ENCODE results near the gene PFN3. TPM values are rescaled to one million over a fixed set of nuclear protein-coding genes. Genes with fewer than 3 reads are reported as not detected.
A peak's percentile ranks its signal among the peaks of the same experiment; 100 is the strongest.

PFN3 gene
- polyA plus RNA-seq, 1 experiment = not detected

GRCh38 chr5:177402271-177403043, 2.0 kb upstream of the PFN3 start:
- ChIA-PET CTCF (interaction anchor here (0.9 to 5.6 kb wide), 19 partner anchors 11 to 288 kb away, joined by 3 to 120 read pairs (median 19); partner anchors contain the start of gene GRK6), POLR2A (interaction anchor here (0.6 to 3.7 kb wide), 6 partner anchors 12 to 283 kb away, joined by 3 to 26 read pairs (median 10); partner anchors contain the start of gene GRK6)
- Histone ChIP-seq H3K9me3 (ENCODE audit: control insufficient read depth, insufficient read depth, low read length) (peaks cover 10% of the 10 kb centered on the region; the same call in 1 of the 2 replicates), H3K4me3 (ENCODE audit: low read depth, low read length) (peak overlapping the region; percentile 69), H3K27me3 (ENCODE audit: control insufficient read depth, insufficient read depth, low read length) (peaks cover 55% of the 10 kb centered on the region), H3K27ac (ENCODE audit: low read depth, low read length) (no peak overlapping the region)
- DNase-seq (ENCODE audit: low read depth, low spot score) = no peak
- peak; percentile 59 for TF ChIP-seq CTCF (IDR thresholded peaks at IDR 0.05; ENCODE audit: low read depth, low read length)

DNA sequence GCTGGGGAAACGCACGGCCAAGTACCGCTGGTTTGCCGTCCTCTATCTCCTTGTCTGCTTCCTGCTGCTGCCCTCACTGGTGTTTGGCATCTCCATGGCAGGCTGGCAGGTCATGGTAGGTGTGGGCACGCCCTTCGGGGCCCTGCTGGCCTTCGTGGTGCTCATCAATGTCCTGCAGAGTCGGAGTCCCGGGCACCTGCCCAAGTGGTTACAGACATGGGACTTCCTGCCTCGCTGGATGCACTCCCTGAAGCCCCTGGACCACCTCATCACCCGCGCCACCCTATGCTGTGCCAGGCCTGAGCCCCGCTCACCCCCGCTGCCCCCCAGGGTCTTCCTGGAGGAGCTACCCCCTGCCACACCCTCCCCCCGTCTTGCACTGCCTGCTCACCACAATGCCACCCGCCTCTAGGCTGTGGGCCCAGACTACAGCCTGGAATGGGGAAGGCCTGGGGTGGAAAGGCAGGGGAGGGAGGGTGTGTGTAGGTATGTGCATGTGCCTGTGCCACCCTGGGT, 2.5 kb downstream of the PFN3 start:
- Histone ChIP-seq H3K27me3 (ENCODE audit: control insufficient read depth, insufficient read depth, low read length) (peaks cover 70% of the 10 kb centered on the region), H3K27ac (ENCODE audit: low read depth, low read length) (no peak overlapping the region), H3K9me3 (ENCODE audit: control insufficient read depth, insufficient read depth, low read length) (peaks cover 10% of the 10 kb centered on the region; the same call in 1 of the 2 replicates), H3K4me3 (ENCODE audit: low read depth, low read length) (no peak overlapping the region)
- no peak for DNase-seq (ENCODE audit: low read depth, low spot score)
- POLR2A ChIA-PET = no interaction called here
- TF ChIP-seq CTCF (IDR thresholded peaks at IDR 0.05; ENCODE audit: low read depth, low read length) = no peak
- CTCF ChIA-PET = no interaction called here

GRCh38 chr5:177396807-177397206, 3.7 kb downstream of the PFN3 start:
- no peak for TF ChIP-seq CTCF (IDR thresholded peaks at IDR 0.05; ENCODE audit: low read depth, low read length)
- peaks cover 7% of the 10 kb centered on the region; the same call in 1 of the 2 replicates for H3K9me3 ChIP-seq (ENCODE audit: control insufficient read depth, insufficient read depth, low read length)
- H3K27me3 ChIP-seq (ENCODE audit: control insufficient read depth, insufficient read depth, low read length) = peaks cover 60% of the 10 kb centered on the region
- H3K4me3 ChIP-seq (ENCODE audit: low read depth, low read length) = no peak overlapping the region
- POLR2A ChIA-PET = no interaction called here
- CTCF ChIA-PET = no interaction called here
- DNase-seq (ENCODE audit: low read depth, low spot score) = no peak
- no peak overlapping the region for H3K27ac ChIP-seq (ENCODE audit: low read depth, low read length)

- ChIA-PET CTCF (no interaction called here), POLR2A (interaction anchor here (0.8 kb wide), 1 partner anchor 45 kb away, joined by 5 read pairs; the partner anchor contains the start of gene LMAN2)
- no peak for DNase-seq (ENCODE audit: low read depth, low spot score)
- Histone ChIP-seq H3K27me3 (ENCODE audit: control insufficient read depth, insufficient read depth, low read length) (peaks cover 52% of the 10 kb centered on the region), H3K4me3 (ENCODE audit: low read depth, low read length) (no peak overlapping the region), H3K9me3 (ENCODE audit: control insufficient read depth, insufficient read depth, low read length) (peaks cover 7% of the 10 kb centered on the region; the same call in 1 of the 2 replicates), H3K27ac (ENCODE audit: low read depth, low read length) (no peak overlapping the region)
- no peak for TF ChIP-seq CTCF (IDR thresholded peaks at IDR 0.05; ENCODE audit: low read depth, low read length)
These were observed 4.4 kb downstream of the PFN3 start for GRCh38 chr5:177396078-177396477.

DNA sequence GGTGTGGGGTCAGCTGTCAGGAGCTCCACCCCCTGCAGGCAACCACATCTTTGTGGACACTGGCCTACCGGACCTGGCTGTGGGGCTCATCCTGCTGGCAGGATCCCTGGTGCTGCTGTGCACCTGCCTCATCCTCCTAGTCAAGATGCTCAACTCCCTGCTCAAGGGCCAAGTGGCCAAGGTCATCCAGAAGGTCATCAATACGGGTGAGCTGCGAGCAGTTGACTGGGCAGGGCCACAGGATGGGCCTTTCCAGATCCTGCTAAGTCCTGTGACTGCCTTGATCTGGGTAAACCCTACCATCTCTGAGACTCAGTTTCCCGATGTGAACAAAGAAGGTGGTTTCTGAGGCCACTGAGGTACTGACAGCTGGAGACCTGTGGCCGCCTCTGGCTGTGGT, 6.5 kb downstream of the PFN3 start:
- no peak for DNase-seq (ENCODE audit: low read depth, low spot score)
- Histone ChIP-seq H3K27me3 (ENCODE audit: control insufficient read depth, insufficient read depth, low read length) (peaks cover 34% of the 10 kb centered on the region), H3K27ac (ENCODE audit: low read depth, low read length) (no peak overlapping the region), H3K4me3 (ENCODE audit: low read depth, low read length) (no peak overlapping the region), H3K9me3 (ENCODE audit: control insufficient read depth, insufficient read depth, low read length) (no peaks in the 10 kb centered on the region)
- CTCF ChIA-PET = interaction anchor here (1.9 to 7.0 kb wide), 2 partner anchors 9 to 59 kb away, joined by 6 to 120 read pairs; partner anchors contain the start of gene PFN3
- TF ChIP-seq CTCF (IDR thresholded peaks at IDR 0.05; ENCODE audit: low read depth, low read length) = no peak
- POLR2A ChIA-PET = no interaction called here

Data from AG04450 (cell line).